NCI-H2029 (cell line): ENCODE data around the gene EPO.
"Not testable (repeated sequence)": the region's sequence is repeated elsewhere in the genome, so short reads cannot be mapped to it uniquely, and the experiment has no call there.

ENCODE experiments used
- DNase-seq: peaks from one replicate; lab custom pipeline; 2025; lab: John Stamatoyannopoulos, UW

EPO gene

DNA sequence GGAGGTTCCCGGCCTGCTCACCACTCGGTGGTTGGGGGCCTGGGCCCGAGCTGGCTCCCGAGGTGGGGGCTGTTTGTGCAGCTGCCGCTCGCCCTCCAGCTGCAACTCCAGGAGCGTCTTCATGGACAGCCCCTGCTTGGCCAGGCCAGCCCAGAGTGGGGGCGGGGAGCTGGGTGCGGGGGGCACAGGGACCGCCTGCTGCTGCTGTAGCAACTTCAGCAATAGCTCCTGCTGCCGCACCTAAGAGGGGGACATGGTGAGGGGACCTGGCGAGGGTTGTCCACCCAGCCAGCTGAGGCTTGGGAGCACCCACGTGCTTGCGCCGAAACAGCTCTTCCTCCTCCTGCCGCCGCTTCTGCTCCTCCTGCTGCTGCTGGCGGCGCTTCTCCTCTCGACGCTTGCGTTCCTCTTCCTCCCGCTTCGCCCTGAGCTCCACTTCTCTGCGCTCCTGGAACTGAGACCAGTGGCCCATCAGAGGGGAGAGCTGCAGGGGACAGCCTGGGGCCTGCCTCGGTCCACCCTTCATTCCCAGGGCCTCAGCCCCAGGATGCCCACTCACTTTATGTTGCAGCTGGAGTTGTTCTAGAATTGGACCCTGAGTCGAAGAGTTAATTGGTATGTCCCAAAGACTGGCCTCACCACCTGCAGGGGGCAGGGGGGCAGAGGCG is 37.1 kb upstream of the EPO start:
- no peak for DNase-seq

DNA sequence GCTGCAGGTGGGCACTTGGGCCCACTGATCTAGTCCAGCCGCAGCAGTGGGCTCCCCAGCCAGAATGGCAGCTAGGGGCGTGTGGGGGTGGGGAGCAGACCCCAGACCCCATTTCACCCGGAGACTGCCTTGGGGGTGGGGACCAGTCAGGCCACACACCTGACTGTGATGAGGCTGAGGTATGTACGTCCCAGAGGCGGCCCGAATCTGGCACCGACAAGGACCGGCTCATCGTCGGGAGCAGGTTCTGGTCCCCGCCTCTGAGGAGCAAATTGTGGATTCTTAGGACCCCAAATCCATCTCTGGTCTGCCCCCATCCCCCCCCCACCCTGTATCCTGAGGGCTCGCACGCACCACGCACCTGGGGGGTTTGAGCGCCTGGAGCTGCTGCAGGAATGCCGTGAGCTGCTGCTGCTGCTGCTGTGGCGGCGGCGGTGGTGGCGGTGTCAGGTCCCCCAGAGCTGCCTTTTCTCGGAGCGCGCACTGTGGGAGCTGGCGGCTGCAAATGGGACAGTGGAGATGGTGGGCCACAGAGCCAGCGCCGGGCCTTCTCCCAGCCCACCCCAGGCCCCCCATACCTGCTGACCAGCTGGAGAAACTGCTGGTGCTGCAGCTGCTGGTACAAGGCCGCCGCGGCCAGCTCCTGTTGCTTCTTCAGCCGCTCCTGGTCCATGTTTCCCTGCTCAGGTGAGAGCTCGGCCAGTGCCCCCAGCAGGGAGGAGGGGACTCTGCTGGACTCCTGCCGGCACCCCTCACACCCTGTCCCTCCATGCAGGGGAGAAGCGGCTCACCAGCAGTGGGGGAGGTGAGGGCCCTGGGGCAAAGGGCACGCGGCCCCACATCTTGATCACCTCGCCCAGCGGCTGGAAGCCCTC is 36.4 kb upstream of the EPO start:
- no peak for DNase-seq

DNA sequence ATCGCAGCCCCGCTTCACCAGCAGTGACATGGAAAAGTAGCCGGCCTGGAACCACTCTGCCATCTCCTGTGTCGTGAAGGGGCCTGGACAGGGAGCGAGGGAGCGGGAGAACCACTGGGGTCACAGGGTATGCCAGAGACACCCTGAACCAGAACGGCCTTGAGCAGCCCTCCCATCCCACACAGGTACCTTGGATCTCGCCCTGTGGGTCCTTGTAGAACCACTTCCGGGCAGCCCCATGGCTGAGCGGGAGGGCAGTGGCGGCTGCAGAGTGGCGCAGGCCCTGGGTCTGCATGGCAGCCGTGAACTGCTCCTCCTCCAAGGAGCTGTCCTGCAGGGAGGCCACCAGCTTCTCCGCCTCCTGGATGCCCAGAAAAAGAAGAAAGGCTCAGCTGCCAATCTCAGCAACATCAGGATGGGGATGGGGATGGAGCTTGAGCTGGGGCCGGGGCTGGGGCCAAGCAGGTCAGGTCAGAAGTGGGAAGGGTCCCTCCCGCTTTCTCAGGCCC is 35.7 kb upstream of the EPO start:
- no peak for DNase-seq

DNA sequence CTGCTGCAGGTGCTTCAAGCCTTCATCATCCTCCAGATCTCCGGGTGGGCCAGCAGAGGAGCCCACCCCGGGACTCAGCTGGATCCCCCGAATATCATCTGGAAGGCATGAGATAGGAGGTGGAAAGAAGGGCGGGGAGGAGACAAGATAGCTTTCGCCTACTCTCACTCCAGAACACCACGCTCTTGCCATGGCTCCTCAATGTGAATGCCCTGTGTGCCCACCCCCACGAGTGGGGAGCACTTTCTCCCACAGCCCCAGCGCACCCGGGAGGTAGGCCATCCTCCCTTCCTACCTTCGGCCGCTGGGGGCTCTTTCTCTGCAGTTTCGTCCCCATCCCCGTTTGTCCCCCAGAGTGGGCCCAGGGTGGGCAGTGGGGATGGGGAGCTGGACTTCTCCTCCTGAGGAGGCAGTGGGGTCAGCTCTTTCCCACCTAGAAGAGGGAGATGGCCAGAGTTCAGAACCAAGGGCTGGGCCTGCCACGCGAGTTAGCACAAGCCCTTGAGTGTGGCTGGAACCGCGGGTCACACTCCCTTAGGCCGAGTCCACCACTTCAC is 35.1 kb upstream of the EPO start:
- DNase-seq: no peak

DNA sequence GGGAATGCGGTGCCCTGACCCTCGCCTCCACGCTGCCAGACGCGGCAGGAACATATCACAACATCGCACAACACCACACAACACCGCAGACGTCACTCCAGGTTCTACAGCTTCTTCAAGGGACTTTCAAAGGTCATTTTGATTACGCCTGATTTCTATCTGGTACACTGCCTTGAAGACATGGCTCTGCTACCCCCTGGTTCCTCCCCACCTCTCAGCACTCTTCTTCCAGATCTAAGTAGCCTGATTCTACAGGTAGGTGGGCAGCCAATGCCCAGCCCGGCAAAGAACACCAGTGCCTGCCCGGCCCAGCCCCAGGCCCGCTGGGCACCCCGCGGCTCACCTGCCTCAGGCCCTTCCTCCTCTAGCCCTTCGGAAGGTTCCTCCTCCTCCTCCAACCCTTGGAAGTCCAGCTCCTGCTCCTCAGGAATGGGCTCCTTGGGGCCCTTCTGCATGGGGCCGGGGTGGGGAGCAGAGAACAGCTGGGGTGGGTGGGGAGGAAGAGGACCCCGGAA is 34.6 kb upstream of the EPO start:
- no peak for DNase-seq

DNA sequence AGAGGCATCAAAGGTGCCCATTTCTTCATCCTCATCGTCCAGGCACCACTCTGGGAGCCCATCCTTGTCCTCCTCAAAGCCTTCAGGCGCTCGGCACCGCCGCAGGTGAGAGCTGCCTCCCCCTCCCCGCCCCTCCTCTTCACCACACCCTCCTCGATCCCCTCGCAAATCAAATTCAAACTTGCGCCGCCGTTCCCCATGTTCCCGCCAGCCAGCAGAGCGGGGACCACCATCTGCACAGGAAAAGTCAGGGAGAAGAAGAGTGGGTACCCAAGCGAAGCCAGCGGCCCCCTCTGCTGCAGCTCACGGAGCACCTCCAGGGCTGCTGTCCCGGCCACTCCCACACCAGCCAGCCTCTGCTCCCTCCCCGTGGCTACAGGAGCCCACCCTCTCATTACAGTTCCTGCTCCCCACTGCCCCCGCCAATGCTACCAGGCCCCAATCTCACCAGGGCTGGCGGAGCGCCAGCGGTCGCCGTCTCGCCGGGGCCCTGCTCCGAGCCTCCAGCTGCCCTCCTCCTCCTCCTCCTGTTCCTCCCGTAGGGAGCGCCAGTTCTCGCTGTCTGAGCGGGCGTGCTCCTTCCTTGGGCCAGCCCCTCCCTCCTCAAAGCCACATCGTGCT is 34.0 kb upstream of the EPO start:
- no peak for DNase-seq

DNA sequence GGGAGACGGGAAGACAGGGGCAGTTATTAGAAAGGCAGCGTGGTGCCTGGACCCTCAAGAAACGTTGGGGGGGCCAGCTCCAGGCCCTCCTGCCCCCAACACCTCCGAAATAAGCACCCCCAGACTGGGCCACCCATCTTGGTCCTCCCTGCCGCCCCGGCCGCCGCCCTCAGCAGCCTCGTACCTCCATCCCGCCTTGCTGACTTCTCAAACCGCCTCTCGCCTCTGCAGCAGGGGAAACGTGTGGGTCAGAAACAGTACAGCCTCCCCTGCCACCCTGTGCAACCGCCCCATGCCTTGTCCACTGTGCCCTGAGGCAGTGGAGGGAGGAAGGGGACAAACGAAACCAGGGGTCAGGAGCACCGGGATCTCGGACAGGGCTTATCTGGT is 33.5 kb upstream of the EPO start:
- no peak for DNase-seq

DNA sequence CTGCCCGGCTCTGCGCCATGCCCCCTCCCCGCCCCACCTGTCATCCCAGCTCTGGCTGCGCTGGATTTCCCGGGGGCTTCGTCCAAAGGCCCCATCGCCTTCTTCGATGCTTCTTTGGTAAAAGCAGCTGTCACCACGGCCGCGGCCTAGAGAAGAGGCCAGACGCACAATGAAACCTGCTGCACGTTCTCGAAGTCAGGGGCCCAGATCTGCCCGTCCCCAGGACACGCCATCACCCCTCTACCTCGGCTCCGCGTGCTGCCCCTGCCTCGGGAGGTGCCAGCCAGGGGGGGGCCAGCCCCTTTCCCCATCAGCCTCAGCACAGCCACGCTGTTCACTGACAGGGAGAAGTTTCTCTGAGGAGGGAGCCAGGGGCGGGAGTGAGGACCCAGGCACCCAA is 33.0 kb upstream of the EPO start:
- DNase-seq: no peak

DNA sequence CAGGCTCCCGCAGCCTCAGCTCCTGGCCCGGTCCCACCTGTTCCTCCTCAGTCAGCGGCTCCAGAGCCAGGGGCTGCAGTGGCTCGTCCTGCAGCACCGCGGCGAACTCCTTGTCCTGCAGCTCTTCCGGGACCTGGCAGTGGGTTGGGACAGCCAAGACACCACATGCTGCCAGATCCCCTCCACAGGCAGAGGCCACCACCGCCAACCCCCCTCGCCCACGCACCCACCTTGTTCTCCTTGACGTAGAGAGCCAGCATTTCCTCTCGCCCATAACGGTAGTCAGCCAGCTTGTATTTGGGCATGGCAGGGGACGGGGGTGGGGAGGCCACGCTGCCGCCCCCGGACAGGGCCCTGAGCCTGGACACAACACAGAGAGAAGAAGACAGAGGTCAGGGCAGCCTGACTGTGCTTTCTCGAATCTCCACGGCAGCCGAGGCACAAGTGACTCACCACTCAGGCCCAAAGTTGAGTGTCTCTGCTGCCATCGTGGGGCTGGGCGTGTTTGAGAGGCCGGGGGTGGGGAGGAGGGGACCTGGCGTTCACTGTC is 32.4 kb upstream of the EPO start:
- DNase-seq: no peak

DNA sequence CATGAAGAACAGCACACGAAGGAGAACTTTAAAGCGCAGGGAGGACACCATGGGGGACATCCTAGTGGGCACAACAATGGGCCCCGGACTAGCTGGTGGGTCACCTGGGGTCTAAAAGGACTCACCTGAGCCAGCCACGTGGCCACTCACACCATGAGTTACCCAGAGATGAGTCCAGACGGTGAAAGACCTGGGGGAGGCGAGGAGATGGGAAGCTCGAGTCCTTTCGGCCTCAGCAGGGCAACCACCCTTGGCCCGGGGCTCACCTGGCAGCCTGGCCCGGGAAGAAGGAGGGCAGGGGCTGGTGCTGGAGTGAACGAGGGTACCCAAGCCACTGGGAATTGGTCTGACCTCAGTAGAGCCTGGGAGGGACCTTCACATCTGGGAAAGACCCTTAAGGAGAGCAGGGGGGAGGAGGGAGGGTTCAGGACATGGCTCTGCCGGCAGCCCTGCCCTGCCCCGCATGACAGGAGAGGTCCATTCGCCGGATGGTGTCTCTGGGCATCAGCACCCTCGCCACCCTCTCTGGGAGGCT is 31.9 kb upstream of the EPO start:
- no peak for DNase-seq

DNA sequence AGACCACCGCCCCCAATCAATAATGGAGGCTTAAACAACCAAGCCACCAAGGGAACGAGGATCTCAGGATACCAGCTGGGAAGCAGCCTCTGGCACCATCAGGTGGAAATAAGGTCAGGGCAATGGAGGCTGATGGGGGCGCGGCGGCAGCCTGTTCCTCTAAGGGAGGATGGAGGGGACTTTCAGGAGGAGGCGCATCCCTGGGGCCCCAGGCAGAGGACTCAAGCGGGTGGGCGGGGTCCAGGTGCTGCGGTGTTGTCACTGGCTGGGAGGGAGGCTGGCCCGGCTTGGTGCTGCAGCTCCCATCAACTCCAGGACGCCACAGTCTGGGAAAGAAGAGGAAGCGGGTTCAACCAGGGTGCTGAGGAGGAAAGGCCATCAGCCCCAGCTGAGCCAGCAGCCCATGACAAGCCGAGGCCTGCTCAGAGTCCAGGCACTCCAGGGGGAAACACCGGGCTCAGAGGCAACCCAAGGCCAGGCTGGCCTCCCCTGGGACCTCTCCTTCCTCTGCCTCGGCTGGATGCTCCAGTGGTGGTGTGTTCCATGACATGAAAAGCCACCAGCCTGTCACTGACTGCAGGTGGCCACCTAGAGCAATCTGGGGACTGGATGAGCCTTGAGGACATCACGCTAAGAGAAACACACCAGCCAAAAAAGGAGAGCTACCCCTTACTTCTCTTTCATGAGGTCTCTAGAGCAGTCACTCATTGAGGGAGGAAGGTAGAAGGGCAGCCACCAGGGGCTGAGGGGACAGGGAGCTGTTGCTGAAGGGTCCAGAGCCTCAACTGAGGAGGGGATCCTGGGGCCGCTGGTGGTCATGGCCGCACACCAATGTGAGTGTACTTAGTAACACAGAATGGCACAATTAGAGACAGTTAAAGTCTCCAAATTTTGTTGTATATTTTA is 30.8 kb upstream of the EPO start:
- no peak for DNase-seq

DNA sequence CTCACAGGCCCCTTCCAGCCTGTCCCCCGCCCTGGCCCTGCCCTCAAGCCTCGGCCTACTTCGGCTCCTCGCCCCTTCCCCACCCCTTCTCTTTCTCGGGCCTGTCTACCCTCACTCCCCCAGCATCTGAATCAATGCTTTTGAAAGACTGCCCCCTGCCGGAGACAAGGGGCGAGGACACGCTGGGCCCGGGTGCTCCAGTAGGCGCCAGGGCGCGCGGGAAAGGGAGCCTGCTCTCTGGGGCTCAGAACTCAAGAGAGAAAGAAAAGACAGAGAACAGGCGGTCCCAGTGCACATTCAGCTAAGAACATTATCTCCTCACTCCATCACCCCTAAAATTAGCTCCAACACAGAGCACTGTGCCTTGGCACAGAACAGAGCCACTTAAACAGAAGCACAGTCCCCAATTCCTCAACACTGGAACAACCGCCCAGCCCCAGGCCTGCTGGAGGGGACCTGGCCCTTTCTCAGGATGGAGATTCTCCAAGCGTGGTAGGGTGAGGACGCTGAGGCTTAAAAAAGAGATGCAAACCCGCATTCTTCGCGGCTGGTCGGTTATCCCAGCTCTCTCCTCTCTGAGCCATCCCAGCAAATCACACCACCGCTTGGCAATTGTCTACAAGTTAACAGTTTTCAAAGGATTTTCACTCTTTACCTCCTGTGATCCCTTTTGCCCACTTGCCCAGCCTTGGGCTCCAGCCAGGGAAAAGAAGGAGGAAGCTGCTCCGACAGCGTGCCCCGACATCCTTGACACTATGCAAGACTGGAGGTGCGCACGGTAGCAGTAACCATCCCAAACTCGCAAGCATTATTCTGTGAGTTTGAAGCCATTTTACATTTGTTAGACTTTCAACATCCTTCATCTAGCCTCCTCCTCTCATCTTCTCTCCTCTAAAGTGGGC is 28.3 kb upstream of the EPO start:
- DNase-seq: peak; percentile 32

DNA sequence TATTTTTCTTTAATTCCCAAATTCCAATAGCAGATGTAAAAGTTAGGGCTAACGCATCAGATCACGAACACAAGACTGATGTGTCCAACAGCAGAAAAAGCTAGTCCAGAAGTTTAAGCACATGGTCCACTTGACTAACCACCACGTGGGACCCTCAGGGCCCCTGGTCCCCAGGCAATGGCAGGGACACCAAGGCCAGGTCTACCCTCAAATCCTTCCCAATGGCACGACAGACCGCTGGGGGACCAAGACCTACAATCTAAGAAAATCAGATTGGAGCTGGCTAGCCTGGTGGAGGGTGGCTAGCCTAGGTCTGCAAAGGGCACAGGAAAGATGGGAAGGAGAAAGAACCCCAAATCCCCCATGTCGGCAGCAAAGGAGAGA is 27.7 kb upstream of the EPO start:
- DNase-seq: no peak

DNA sequence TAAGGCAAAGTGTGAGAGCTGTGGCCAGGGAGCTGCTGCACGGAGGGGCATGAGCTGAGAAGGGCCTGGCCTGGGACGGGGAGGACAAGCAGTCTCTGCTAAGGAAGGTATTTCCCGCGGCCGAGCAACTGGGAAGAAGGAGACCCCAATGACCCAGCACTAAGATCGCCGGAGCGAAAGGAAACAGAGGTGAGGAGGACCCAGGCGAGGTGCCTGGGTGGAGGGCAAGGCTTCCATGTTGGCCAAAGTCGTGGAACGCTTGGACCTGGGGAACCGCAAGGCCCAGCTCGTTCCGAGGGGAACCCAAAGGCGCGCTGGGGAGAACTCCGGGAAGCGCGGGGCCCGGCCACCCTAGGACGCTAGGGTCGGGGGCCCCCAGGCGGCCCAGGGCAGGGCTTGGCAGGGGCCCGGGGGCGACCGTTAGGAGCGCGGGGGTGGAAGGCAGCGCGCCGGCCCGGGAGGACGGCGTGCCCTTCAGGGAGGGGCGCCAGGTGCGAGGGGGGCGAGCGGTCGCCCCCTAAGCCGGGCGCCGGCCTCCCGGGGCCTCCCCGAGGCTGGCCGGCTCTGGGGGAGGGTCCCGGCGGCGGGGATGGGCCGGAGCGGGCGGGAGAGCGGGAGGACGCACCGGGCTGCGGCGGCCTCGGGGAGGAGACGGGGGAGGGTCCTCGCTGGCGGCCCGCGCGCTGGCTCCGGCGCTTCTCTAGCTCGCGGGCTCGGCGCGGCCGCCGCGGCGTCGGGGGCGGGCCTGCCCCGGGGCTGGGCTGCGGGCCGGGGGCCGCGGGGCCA is 26.8 kb upstream of the EPO start:
- DNase-seq: no peak

DNA sequence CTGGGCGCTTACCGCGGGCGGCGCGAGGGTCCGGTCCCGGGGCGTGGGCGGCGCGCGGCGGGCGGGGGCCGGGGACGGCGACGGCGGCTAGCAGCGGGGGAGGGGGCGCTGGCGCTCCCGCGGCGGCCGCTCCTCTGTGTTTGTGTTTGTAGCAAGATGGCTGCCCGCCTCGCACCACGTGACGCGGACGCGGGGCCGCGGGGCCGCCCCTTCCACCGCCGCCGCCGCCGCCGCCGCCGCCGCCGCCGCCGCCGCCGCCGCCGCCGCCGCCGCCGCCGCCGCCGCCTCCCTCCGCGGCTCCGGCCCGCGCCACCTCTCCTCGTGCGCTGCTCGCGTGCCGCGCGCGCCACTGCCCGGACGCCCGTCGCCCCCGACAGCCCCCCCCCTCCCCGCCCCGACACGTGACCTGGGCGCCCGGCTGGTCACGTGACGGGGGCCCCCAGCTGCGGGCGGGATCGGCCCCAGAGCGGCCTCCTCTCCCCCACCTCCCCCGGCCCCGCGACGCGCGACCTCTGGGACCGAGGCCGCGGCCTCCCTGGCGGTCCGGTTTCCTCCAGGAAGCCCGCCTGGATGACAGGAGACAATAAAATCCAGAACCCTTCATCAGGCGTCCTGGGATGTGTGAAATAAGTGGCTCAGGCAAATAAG is 26.0 kb upstream of the EPO start, which contains the start of gene GIGYF1:
TSS of gene GIGYF1 (minus strand) at position 153 of the 648 bp plus-strand sequence. CDS start 6,012 bp downstream, outside the sequence.
- DNase-seq: peak; percentile 37

DNA sequence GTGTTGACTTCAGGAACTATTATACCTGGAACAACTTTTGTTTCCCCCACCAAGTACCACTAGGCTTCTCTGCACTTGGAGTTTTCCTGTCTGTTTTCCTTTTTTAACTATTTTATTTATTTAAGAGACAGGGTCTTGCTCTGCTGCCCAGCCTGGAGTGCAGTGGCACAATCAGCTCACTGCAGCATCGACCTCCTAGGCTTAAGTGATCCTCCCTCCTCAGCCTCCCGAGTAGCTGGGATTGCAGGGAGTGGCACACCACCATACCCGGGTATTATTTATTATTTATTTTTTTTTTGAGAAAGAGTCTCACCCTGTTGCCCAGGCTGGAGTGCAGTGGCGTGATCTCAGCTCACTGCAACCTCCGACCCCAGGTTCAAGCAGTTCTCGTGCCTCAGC is 24.1 kb upstream of the EPO start:
- DNase-seq: no peak

DNA sequence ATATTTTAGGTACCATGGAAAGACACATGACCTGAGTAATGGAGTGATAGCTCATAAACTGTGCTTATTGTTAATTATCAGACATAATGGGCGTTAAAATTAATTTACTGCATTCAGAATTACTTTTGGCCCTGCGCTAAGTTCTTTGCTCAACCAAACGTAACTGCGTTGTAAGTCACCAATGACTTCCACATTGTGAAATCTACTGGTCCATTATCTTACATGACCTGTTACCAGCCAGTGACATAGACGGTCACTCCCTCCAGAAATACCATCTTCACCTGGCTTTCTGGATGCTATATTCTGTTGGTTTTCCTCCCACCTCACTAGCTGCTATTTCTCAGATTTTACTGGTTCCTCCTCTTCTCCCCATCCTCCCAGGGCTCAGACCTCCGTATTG is 21.2 kb upstream of the EPO start:
- no peak for DNase-seq

DNA sequence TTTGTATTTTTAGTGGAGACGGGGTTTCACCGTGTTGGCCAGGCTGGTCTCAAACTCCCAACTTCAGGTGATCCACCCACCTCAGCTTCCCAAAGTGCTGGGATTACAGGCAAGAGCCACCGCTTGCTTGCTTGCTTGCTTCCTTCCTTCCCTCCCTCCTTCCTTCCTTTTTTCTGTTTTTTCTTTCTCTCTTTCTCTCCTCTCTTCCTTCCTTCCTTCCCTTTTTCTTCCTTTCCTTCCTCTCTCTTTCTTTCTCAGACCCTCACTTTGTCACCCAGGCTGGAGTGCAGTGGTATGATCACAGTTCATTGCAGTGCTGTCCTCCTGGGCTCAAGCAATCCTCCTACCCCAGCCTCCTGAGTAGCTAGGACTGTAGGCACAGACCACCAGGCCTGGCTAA is 19.2 kb upstream of the EPO start:
- DNase-seq: not testable (repeated sequence)
